HK-2 (cell line): Measurements from ENCODE around the gene FBXO9.
"Not testable (repeated sequence)": the region's sequence is repeated elsewhere in the genome, so short reads cannot be mapped to it uniquely, and the experiment has no call there.

ENCODE experiments used
- DNase-seq: peaks from one replicate; pipeline ENCODE4 v3.0.0-alpha.2; 2018; ENCODE audit not compliant: unreplicated experiment

Gene FBXO9

GRCh38 chr6:53045891-53046673 is 19.1 kb upstream of the FBXO9 start:
- DNase-seq, result no peak

- DNase-seq, result no peak
Observed at GRCh38 chr6:53048431-53049195, 16.6 kb upstream of the FBXO9 start.

DNA sequence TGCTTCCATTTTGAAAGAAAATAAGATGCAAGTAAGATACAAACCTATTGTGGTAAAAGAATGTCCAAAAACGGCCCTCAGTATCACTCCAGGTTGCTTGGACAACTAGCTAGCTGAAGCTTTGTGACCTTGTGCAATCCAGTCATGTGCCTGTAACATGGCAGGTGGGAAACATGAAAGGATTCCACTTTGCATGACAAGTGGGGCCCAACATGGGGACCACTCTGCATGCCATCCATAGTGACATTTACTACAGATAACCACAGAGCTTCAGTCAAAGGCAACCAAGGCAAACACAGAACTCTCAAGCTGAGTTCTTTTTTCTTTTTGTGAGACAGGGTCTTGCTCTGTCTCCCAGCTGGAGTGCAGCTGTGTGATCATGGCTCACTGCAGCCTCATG is 15.8 kb upstream of the FBXO9 start:
- DNase-seq, result no peak

GRCh38 chr6:53052152-53052551 is 13.1 kb upstream of the FBXO9 start:
- not testable (repeated sequence) for DNase-seq

- DNase-seq, result no peak
Observed at GRCh38 chr6:53054532-53054931, 10.7 kb upstream of the FBXO9 start.

GRCh38 chr6:53055873-53056272 is 9.3 kb upstream of the FBXO9 start:
- DNase-seq, result no peak

DNA sequence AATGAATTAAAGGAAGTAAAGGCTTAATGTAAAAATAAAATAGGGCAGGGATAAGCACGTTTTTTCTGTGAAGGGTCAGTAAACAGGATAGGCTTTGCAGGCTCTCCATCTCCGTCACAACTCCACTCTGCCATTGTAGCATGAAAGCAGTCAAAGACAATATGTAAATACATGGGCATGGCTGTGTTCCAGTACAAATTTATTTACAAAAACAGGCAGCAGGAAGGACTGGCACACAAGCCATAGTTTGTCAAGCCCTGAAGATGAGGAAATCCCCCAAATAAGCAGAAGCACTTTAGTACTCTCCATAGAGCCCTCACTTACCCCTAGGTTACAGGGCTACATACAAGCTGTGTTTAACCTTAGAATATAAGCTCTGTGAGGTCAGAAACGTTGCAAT is 8.9 kb upstream of the FBXO9 start:
- no peak for DNase-seq

DNA sequence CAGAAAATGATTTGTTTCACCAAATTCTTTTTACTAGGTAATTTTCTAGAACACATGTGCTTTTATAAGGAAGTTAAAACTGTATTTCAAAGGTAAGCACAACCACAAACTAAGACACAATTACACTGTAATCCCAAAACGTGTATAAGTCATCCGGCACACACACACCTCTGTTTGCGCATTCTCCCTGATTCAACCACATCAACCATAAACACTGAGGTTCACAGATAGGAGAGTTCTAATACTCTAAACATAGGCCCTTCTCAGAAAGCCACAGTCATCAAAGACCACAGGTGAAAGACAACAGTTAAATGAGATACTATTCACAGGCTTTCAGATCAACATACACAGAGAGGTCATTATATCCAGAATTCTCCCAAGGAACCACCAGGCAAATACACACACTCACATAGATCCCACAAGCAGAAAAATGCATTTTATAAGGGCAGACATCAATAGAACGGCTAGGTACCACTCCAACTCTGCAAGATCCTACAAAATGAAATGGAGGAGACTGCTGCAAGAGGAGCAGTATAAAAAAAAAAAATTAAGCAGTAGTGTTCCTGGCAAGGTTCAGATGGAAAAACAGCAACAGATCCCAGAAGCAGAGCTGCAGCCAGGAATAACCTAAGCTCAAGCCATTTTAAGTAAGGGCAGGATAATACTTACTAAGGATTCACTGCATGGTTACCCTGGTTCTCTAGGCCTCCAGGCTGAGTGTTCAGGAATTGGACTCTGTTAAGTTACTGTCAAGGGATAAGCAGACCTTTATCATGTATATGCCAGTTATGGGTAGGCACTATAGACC is 6.6 kb upstream of the FBXO9 start:
- no peak for DNase-seq

DNA sequence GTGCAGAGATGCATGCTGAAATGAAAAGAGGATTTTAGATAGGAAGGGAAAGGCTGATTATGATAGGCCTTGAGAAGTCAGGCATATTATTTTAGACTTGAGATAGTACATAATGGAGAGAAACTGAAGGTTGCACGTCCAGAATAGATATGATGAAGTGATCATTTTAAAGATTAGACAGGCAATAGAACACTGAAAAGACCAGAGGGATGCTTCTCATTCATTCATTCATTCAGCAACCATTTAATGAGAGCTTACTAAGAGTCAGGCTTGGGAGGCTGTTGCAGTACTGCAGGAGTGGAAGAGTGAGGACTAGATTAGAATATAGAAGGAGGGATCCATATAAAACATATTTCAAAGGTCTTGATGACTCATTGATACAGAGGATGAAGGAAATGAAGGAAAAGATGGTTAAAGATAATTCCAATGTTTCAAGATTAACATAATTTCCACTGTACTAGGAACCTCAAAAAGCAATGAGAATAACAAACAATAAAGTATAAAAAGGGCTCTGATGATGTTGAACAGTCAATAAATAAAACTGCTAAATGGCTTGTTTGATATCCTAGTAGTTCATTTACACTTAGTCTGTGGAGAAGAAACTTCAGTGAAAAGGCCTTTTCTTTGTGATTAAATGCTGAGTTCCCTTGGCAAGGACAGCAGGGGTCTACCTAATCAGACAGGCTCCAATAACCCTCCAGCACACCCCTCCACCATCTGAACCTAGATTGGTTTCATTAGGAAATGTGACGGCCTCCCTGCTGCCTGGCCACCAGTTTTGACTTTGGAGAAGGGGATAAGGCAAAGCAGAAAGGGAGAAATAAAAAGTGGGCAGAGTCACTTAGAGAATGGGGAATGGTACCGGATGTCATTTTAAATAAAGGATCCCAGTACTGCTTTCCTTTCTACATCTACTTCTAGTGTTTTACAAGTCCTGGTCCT is 5.3 kb upstream of the FBXO9 start:
- DNase-seq, result no peak

DNA sequence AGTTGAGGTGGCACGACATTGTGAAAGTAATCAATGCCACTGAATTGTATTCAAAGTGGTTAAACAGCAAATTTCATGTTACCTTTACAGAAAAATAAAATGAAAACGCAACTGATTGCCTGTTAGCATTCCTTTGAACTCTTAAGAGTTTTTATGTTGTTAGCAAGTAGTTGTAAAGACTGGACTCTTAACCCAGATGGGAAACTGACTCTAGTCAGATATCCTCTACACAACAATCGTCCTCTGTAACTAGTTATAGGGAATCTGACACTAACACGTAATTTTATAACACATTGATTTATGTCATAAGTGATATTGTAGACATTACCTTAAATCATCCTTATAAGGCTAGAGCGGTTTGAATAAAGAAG is 3.0 kb upstream of the FBXO9 start:
- no peak for DNase-seq

- DNase-seq, result not testable (repeated sequence)
Observed at GRCh38 chr6:53064255-53064654, 949 bp upstream of the FBXO9 start.

GRCh38 chr6:53064726-53065265 is 408 bp upstream of the FBXO9 start:
- peak; percentile 95 for DNase-seq

DNA sequence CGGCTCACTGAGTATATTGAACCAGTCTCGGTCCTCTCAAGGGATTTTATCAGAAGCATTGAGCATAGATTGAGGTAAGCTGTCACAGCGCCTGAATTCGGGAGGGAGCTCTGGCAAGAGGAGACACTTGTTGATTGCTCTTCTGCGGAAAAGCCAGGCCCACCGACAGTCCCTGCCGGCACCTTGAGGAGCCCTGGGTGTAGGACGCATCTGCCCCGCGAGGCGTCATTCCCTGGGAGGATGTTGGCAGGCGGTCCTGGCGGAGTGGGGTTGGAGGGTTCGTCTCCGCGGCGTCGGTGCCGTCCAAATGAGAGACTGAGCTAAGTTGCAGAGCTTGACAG is 843 bp downstream of the FBXO9 start:
- peak; percentile 35 for DNase-seq

DNA sequence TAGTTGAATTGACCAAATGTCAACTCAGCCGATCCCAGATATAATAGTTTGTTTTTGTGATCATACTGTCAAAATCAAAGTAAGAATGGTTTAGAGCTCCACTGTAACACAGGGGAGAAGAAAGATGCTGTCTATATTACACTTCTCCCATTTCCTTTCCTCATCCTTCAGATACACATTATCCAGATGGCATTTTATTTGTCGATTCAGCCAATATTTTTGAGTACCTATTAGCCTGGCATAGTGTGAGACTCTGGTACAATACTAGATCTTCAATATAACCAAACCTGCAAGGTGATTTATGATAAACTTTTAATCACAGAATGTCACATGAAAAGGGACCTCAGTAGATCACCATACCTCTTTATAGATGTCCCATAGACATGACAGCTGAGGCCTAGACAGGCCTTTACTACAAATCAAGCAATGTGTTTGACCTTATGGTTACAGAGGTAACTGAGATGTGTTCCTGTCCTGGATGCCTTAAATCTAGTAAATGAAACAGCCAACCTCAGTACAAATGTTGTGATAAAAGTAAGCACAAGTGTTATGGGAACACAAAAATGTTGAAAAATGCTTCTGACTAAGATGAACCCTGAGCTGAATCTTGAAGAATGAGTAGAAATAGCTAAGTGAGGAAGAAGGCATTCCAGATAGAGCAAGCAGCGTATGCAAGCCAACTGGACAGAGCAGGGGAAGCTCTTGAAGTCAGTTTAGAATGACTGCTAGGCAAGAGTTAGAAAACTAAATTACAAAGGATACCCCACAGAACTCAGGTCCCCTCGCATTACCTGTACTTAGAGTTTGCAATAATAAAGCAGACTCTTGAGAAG is 1.9 kb downstream of the FBXO9 start:
- DNase-seq, result no peak

DNA sequence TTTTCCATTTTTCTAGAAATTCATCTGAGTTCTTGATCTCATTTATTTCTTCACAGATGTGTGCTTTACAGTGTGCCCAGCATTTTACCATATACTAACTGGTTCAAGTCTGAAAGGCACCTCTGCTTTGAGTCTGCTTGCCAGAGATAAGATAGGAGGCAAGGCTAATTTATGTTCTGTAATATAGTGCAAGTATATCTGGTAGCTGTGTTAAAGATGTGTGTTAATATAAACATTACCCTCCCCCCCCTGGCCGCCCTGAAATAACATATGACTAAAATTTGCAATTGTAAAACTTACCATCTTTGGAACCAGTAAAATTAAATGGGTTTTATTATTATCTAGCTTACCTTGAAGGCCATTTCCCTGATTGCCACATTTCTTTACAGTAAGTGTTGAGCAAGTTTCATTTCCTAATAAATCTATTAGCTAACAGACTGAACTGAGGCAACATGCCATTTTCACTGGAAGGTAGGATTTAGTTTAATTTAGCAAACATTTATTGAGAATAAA is 2.7 kb downstream of the FBXO9 start:
- DNase-seq, result no peak

DNA sequence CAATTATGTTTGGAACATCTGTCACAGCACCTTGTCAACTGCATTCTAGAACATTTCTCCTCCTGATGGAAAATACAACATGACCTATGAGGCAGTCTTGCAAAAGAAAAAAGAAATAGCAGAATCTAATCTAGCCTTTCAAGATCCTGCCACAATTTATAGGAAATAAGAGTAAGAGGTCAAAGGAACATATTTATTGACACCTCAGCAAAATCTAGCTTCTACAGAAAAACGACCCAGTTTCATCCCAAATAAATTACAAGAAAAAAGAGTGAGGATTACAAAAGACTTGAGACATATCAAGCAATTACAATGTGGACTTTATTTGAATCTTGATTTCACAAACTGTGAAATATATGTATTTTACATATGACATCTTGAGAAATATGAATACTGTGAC is 4.2 kb downstream of the FBXO9 start:
- no peak for DNase-seq

DNA sequence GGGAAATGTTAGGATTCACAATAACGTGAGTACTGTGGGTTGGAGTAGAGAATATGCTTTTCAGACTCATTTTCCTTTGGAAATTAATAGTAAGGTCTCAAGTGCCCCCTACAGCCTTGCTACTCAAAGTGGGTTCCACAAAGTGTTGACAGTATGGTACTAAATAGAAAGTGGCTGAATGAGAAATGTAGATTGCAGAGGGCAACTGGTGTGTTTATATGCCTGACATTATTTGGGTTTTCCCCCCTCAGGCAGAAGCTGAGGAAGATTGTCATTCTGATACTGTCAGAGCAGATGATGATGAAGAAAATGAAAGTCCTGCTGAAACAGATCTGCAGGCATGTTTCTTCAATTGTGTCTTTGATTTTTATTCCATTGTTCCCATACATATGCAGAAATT is 5.6 kb downstream of the FBXO9 start:
- no peak for DNase-seq

DNA sequence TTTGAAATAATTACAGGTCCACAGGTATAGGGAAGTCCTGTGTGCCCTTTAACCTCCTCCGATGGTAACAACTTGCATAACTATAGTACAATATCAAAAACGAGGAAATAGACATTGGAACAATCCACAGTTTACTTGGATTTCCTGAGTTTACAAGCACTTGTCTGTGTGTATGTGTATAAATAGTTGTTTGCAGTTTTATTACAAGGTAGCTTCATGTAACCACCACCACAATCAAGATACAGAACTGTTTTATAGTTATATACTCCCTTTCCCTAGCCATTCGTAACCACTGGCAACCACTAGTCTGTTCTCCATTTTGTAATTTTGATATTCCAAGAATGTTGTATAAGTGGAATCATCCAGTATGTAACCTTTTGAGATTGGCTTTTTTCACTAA is 9.1 kb downstream of the FBXO9 start:
- DNase-seq, result no peak

DNA sequence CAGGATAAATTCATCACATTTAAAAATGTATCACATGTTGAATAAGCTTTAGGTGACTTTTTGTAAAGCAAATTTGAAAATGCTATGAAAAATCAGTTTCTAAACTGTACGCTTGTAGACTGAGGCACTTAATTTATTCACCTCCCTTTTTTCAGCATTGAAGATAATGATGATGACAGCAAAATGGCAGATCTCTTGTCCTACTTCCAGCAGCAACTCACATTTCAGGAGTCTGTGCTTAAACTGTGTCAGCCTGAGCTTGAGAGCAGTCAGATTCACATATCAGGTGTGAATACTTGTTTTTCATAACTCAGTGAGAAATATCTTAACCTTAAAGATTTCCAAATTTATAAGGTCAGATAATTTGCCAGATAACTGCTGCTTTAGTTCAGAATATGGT is 15.6 kb downstream of the FBXO9 start:
- no peak for DNase-seq

- no peak for DNase-seq
Observed at GRCh38 chr6:53086302-53086701, 21.1 kb downstream of the FBXO9 start.
